Smooth muscle cell (in vitro differentiated cells): ENCODE results near the gene AGAP2. TPM values are rescaled to one million over a fixed set of nuclear protein-coding genes. Genes with fewer than 3 reads are reported as not detected.

Experiments used
- DNase-seq: peaks from one replicate; lab custom pipeline; 2025; ENCODE audit not compliant: unreplicated experiment; lab: John Stamatoyannopoulos, UW
- H2AFZ ChIP-seq: fragments of 200-600 bp; sonication (generic); 2 replicates; pipeline ENCODE4 v1.6.0; 2016; ENCODE audit warnings: antibody characterized with exemption, low read depth, mild to moderate bottlenecking
- H3F3A ChIP-seq: fragments of 200-600 bp; sonication (generic); 2 replicates; pipeline ENCODE4 v1.6.0; 2017; ENCODE audit warnings: antibody characterized with exemption, low read depth
- H3K27ac ChIP-seq: fragments of 200-600 bp; sonication (generic); 2 replicates; pipeline ENCODE4 v1.5.1; 2016; ENCODE audit warnings: low read depth, mild to moderate bottlenecking
- H3K27me3 ChIP-seq: fragments of 200-600 bp; sonication (generic); 2 replicates; pipeline ENCODE4 v1.6.1; 2016; ENCODE audit warnings: low read depth, mild to moderate bottlenecking
- H3K36me3 ChIP-seq: fragments of 200-600 bp; sonication (generic); 2 replicates; pipeline ENCODE4 v1.5.1; 2016; ENCODE audit warnings: low read depth
- H3K4me1 ChIP-seq: fragments of 200-600 bp; sonication (generic); 2 replicates; pipeline ENCODE4 v1.5.1; 2016; ENCODE audit warnings: low read depth
- H3K4me2 ChIP-seq: fragments of 200-600 bp; sonication (generic); 2 replicates; pipeline ENCODE4 v1.6.0; 2016; ENCODE audit warnings: mild to moderate bottlenecking
- H3K4me3 ChIP-seq: fragments of 200-600 bp; sonication (generic); 2 replicates; pipeline ENCODE4 v1.5.1; 2016; ENCODE audit warnings: mild to moderate bottlenecking
- H3K79me2 ChIP-seq: fragments of 200-600 bp; sonication (generic); 2 replicates; pipeline ENCODE4 v1.6.0; 2016; ENCODE audit warnings: low read depth, mild to moderate bottlenecking
- H3K9ac ChIP-seq: fragments of 200-600 bp; sonication (generic); 2 replicates; pipeline ENCODE4 v1.6.0; 2016; ENCODE audit warnings: low read depth
- H3K9me3 ChIP-seq: fragments of 200-600 bp; sonication (generic); replicated peaks from 2 replicates; pipeline ENCODE4 v1.5.1; 2016; ENCODE audit warnings: low read depth
- H4K20me1 ChIP-seq: fragments of 200-600 bp; sonication (generic); 2 replicates; pipeline ENCODE4 v1.6.0; 2016; ENCODE audit warnings: low read depth
- CTCF ChIP-seq: fragments of 200-600 bp; sonication (generic); IDR thresholded peaks from 2 replicates; pipeline ENCODE4 v1.5.1; 2017; ENCODE audit warnings: borderline replicate concordance, mild to moderate bottlenecking, antibody characterized with exemption; ENCODE audit not compliant: insufficient read depth, poor library complexity, severe bottlenecking
- WGBS: methylation state at CpG from one replicate; pipeline ENCODE4 v1.1.7; 2016; ENCODE audit warnings: low lambda C conversion rate; 5-methylcytosine and 5-hydroxymethylcytosine counted together
- polyA plus RNA-seq: library from polyadenylated mRNA; unstranded; fragments of >200 nt; fragmentation: Nextera tagmentation; extraction: Ambion mirVana; gene quantifications from 2 replicates; pipeline ENCODE4 v1.2.1, GENCODE V29; 2016
- total RNA-seq: library from RNA; depleted of rRNA; stranded (reverse); fragments of >200 nt; gene quantifications from 2 replicates; pipeline ENCODE4 v1.2.3, GENCODE V29; 2014

AGAP2 gene
- total and polyA plus RNA-seq, 2 experiments from 2014 or later: not detected

DNA sequence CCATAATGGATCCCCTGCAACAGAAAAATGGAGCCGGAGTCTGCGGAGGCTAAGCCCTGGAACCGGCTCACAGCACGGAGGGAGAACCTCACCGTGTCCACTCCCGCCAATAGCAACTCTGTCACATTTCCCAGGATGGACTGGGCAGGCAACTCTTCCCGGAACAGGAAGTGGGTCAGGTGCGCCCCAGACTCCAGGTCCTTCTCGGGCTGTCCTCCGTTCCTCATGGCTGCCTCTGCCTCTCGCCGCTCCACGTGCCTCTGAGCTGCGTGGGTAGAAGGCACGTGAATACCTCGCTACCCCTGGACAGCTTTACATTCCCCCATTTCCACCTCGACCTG is 26.1 kb upstream of the AGAP2 start:
- H3K4me3 ChIP-seq: peak overlapping the region; percentile 44
- peaks cover 10% of the 10 kb centered on the region for H4K20me1 ChIP-seq
- no peak overlapping the region for H2AFZ ChIP-seq
- peaks cover 26% of the 10 kb centered on the region for H3K4me1 ChIP-seq
- DNase-seq: no peak
- no peaks in the 10 kb centered on the region for H3K79me2 ChIP-seq
- no peak for TF ChIP-seq CTCF
- peaks cover 72% of the 10 kb centered on the region for H3K27me3 ChIP-seq
- H3K9me3 ChIP-seq: no peaks in the 10 kb centered on the region
- H3K4me2 ChIP-seq: peak overlapping the region; percentile 84
- H3K9ac ChIP-seq: no peak overlapping the region
- H3K36me3 ChIP-seq: no peaks in the 10 kb centered on the region
- H3K27ac ChIP-seq: no peak overlapping the region
- no peaks in the 10 kb centered on the region for H3F3A ChIP-seq
- 21% methylated on average over 17 of the region's 17 CpGs for WGBS

DNA sequence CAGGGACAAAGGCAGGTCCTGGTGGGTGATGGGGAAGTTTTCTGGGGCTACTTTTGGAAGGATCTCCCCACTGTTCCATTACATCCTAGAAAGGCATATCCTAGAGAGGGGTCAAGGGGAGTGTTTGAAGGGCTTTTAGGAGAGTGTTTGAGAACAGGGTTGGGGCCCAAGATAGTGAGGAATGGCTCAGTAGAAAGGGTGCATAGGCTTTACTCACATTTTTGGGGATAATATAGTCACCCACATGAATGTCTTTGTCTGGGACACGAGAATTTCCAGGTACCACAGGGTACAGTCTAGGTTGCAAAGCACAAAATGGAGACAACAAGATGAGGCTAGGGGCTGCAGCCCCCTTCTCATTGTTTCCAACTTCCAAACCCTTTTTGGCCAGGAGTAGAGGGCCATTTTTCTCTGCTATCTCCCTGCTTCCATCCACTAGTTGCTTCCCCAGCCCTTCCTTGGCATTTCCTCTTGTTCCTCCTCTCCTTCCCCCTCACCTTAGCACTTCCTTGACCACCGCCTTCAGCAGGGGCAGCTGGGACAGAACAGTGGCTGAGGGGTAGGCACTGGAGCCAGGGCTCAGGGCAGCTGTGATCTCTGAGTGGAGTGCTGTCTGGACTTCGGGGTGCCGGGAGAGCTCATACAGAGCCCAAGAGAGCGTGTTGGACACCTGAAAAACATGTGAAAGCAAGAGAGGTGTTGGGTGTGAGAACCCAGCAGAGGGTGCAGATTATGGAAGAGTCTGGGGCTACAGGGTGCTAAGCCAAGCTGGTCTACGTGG is 25.5 kb upstream of the AGAP2 start:
- no peaks in the 10 kb centered on the region for H3K79me2 ChIP-seq
- DNase-seq: no peak
- whole genome bisulfite sequencing: 73% methylated on average over 6 of the region's 6 CpGs
- no peak overlapping the region for H3K4me3 ChIP-seq
- no peaks in the 10 kb centered on the region for H3K36me3 ChIP-seq
- no peak for TF ChIP-seq CTCF
- no peak overlapping the region for H3K4me2 ChIP-seq
- H3F3A ChIP-seq: no peaks in the 10 kb centered on the region
- peaks cover 10% of the 10 kb centered on the region for H4K20me1 ChIP-seq
- no peak overlapping the region for H3K9ac ChIP-seq
- peaks cover 26% of the 10 kb centered on the region for H3K4me1 ChIP-seq
- no peak overlapping the region for H2AFZ ChIP-seq
- H3K9me3 ChIP-seq: no peaks in the 10 kb centered on the region
- H3K27me3 ChIP-seq: peaks cover 72% of the 10 kb centered on the region
- no peak overlapping the region for H3K27ac ChIP-seq

GRCh38 chr12:57762463-57762862 is 23.9 kb upstream of the AGAP2 start:
- H3K27ac ChIP-seq: no peak overlapping the region

More at GRCh38 chr12:57762463-57762862, 23.9 kb upstream of the AGAP2 start:
- no peak for DNase-seq
- H3K4me3 ChIP-seq: no peak overlapping the region
- peaks cover 68% of the 10 kb centered on the region for H3K27me3 ChIP-seq
- no peak overlapping the region for H3K9ac ChIP-seq
- H3K9me3 ChIP-seq: no peaks in the 10 kb centered on the region
- H3K4me2 ChIP-seq: no peak overlapping the region
- TF ChIP-seq CTCF: no peak
- no peaks in the 10 kb centered on the region for H3F3A ChIP-seq
- H3K79me2 ChIP-seq: no peaks in the 10 kb centered on the region
- no peaks in the 10 kb centered on the region for H3K36me3 ChIP-seq
- H2AFZ ChIP-seq: no peak overlapping the region
- peaks cover 10% of the 10 kb centered on the region for H4K20me1 ChIP-seq
- WGBS: 80% methylated on average over 2 of the region's 2 CpGs
- H3K4me1 ChIP-seq: peaks cover 23% of the 10 kb centered on the region
